ENCODE measurements around the gene STOML1.
"Not testable (repeated sequence)": the region's sequence is repeated elsewhere in the genome, so short reads cannot be mapped to it uniquely, and the experiment has no call there.

The STOML1 gene

DNA sequence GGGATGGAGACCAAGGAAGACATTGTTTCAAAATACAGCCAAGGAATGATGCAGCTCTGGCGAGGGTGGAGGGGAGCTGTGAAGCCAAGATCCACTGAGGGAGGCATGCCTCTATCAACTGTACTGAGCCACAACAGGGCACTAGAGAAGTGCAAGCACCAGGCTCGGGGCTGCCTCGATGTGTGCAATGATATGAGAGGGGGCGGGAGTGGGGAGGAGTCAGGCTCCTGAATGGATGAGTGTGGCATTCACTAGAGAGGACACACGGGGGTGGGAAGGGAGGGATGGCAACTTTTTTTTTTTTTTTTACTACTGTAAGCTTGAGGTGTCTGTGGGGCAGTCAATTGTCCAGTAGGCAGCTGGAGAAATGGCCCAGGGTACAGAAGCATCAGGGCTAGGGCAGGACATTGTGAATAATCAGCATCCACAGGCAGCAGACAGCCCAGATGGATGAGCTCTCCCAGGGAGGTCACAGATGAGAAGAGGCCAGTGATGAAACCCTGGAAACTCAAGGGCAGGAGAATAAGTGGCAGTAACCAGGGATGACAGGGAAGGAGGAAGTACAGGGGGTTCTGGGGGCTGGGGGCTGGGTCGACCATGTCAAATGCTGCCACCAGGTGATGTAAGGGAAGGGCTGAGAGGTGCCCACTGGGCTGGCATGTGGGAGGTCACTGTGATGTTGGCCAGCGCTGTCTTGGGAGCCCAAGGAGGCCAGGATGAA, 5.9 kb downstream of the STOML1 start:
- DNase-seq: no peak

DNA sequence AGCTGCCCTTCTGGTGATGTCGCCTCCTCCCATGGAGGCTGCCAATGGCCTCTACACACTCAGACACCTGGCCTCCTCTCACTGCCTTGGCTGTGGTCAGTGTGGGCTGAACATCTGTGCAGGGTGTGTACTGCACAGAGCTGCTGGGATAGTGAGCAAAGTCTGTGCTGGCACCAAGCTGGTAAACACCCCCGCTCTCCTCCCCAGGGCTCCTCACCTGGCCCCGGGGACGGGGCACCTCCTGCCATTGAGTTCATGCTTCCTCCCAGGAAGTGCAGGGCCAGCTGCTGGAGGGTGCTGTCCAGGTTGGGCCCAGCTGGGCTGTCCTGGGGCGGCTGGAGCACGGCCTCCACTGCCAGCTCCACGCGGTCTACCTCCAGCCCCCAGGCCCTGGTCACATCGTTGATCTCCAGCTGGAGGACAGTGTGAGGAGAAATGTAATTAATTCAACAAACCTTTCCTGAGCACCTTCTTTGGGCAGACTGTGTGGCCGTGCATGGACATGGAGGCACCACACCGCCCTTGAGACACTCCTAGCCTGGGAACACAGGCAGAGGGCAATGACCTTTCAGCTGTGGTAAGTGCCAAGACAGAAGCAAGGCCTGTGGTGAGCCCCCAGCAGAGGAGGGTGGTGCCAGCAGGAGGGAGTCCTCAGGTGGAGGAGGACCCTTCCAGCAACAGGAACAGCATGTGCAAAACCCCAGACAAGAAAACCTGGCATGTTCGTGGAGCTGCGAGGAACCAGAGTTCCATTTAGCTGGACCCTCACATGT, 6.8 kb downstream of the STOML1 start:
- DNase-seq: no peak

DNA sequence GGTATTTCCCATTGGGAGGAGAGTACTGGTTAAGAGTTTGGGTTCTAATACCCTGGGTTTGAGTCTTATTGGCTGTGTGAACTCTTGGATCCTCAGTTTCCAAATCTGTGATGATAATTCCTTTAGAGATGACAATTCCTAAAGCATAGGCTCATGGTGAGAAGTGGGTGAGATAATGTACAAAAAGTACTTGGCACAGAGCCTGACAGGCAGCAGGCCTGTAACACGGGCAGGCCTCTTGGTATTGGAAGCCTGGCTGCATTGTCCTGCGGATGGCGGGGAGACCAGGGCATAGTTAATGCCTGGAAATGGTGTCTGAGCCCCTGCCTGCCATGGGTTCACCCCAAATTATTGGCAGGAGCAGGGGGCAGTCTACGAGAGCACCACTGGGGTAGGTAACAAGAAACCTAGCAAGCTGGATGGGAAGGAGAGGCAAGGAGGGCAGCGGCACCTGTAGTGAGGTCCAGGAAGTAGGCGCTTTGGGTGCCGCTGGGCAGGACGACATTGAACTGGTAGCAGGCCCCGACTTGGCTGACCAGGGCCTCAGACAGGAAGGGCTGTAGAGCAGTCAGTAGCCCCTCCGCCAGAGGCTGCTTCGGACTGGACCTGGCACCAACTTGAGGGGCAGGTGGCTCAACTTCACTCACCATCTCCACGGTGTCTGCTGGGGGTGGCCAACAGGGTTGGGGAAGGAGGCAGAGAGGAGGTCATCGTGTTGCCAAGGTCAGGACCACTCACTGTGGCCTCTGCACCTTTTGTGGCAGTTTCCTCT, 7.7 kb downstream of the STOML1 start:
- no peak for DNase-seq

DNA sequence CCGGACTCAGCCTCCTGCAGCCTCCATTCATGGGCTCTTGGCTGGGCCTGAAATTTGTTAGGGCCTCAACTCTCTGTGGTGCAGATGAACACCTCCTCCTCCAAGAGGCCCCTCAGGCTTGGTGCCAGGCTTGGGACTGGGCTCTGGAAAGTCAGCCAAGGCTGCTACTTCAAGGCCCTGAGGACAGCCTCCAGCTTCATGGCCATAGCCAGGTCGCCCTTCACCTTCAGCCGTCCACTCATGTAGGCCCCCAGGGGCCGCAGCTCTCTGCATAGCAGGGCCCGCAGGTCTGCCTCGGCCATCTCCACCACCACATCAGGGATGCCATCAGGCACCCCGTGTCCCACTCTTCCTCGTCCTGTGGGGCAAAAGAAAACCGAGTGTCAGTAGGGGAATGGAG, 8.3 kb downstream of the STOML1 start:
- no peak for DNase-seq

DNA sequence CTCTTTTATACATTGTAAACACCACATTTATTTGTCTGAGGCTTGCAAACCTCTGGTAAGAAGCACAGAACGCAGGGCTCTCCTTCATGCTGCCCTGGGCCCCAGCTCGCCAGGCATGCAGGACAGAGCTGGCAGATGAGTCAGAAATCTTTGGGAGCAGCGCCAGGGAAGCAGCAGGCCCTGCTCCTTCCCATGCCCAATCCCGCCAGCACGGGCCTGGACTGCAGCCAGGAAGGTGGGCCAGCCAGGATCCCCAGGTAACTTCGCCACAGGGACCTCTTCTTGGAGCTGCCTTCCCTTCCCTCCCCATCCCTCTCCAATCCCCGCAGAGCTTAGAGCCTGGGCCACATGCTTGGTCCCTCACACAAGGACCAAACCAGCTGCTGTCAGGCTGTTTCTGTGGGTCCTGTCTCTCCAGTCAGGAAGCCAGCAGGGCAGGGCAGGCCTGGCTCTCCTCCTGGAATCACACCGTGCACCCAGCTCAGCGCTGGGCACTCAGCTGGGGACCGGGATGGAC, 8.8 kb downstream of the STOML1 start:
- no peak for DNase-seq

DNA sequence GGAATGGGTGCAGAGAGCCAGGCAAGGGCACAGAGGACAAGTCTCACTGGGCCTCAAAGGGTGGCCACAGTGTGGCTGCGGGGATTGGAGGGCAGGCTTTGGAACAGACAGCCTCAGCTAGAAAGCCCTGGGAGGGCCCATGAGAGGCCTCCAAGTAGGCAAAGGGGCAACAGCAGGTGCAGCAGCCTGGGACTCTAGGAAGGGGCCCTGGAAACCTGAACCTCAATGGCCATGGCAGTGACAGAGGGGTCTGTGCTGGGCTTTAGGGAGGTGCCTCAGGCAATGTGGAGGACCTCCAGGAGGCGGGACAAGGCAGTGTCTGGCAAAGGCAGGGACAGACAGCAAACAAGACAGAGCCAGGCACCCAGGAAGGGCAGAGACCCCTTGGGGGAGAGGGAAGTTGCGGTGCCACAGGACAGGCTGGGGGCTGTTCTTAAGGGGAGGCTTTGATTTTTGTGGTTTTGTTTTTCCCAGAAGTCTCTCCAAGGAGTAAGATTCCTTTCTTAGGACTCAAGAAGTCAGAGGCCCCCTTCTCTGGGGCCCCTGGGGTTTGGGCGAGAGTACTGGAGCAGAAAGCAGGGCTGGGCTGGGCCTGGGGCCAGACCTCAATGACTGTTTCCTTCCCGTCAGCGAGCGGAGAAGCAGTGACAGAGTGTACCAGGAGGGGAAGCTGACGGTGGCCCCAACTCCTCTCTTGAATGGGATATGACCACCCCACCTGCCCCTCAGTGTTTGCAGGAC, 9.7 kb downstream of the STOML1 start:
- peak in 1 of 2 donors; percentile 54 for DNase-seq

DNA sequence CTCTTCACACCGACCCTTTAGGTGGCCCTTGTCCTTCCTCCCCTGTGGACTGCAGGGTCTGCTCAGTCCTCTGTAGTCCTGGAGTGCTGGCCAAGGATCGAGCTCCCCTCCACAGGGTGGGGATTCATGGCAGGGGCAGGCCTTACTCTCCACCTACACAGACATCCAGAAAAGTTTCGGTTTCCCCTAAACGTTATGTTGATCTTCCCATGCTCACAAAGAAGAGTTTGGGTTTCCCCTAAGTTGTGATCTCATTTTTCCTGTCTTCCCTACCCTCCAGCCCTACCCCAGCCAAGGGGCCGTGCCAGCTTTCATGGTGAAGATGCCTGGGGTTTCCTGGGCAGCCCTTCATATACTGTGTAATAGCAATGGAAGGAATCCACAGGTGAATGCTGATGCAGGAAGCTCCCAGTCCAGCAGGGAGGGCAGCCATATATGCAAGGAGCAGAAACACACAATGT, 10.3 kb downstream of the STOML1 start:
- no peak for DNase-seq

DNA sequence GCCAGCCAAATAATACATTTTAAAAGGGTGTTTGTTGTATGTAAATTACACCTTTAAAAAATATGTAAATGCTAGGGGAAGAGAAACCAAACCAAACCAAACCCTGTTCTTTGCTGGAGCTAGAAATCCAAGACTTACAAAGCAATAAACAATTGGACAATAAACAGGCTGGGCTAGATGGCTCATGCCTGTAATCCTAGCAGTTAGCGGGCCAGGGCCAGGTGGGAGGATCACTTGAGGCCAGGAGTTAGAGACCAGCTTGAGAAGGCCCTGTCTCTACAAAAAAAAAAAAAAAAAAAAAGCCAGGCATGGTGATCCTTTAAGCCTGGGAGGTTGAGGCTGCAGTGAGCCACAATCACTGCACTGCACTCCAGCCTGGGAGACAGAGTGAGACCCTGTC, 12.5 kb downstream of the STOML1 start:
- peak in 1 of 2 donors; percentile 0 for DNase-seq

DNA sequence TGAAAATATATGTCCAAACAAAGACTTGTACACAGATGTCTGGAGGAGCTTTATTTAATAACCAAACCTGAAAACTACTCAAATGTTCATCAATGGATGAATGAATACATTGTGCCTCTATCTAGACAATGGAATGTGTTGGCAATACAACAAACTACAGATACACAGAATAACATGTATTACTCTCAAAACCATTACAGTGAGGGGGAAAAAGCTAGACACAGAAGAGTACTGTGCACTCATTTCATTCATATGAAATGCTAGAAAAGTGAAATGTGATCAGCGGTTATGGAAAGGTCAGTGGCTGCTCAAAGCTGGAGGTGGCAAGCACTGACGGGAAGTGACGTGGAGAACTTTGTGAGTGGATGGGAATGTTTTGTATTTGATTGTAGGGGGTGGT, 13.2 kb downstream of the STOML1 start:
- DNase-seq: peak in 1 of 2 donors; percentile 6

DNA sequence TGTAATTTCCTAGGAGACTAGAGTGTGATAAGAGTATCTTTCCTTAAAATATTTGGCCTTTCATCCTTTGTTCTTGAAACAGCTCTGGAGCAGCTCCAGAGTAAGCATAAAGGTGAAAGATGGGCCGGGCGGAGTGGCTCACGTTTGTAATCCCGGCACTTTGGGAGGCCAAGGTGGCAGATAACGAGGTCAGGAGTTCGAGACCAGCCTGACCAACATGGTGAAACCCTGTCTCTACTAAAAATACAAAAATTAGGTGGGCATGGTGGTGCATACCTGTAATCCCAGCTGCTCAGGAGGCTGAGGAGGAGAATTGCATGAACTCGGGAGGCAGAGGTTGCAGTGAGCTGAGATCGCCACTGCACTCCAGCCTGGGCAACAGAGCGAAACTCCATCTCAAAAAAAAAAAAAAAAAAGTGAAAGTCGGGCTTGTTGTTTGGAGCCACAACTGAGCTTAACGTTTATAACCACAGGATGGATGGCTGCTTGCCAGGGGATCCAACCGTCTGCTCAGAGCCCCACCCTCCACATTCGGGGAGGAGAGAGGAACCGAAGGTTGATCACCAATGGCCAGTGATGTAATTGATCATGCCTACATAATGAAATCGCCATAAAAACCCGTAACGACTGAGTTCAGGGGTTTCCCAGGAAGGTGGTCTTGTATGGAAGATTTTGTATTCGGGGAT, 16.5 kb downstream of the STOML1 start:
- DNase-seq: not testable (repeated sequence)

DNA sequence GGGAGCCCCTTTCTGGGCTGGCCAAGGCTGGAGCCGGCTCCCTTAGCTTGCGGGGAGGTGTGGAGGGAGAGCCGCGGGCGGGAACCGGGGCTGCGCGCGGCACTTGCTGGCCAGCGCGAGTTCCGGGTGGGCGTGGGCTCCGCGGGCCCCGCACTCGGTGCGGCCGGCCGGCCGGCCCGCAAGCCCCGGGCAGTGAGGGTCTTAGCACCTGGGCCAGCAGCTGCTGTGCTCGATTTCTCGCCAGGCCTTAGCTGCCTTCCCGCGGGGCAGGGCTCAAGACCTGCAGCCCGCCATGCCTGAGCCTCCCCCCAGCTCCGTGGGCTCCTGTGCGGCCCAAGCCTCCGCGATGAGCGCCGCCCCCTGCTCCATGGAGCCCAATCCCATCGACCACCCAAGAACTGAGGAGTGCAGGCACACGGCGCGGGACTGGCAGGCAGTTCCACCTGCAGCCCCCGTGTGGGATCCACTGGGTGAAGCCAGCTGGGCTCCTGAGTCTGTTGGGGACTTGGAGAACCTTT, 18.4 kb downstream of the STOML1 start:
- DNase-seq: not testable (repeated sequence)

DNA sequence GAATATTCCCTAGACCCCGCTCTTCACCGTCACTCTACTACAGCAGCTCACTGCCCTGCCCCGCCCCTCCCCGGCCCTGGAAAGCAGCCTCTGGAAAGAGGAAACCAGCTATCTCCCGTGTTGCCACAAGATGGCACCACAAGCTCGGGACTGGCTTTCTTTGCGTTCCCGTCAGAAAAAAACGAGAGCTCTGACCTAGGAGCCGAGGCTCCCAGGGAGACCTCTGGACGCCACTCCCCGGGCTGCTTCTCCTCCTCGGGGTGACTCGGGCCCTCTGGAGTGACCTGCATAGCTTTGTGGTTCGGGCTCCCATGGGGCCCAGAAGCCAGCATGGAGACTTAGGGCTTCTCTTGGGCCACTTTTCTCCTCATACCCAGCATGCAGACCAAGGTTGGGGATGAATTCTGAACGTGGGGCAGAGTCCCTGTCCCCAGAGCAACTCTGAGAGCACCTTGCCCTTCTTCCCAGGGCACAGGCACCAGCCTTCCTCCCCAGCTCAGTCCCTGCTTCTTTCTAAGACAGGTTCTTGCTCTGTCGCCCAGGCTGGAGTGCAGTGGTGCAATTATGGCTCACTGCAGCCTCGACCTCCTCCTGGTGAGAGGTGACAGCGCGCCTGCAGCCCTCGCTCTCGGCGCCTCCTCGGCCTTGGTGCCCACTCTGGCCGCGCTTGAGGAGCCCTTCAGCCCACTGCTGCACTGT, 19.0 kb downstream of the STOML1 start:
- DNase-seq: peak; percentile 83 to 86

DNA sequence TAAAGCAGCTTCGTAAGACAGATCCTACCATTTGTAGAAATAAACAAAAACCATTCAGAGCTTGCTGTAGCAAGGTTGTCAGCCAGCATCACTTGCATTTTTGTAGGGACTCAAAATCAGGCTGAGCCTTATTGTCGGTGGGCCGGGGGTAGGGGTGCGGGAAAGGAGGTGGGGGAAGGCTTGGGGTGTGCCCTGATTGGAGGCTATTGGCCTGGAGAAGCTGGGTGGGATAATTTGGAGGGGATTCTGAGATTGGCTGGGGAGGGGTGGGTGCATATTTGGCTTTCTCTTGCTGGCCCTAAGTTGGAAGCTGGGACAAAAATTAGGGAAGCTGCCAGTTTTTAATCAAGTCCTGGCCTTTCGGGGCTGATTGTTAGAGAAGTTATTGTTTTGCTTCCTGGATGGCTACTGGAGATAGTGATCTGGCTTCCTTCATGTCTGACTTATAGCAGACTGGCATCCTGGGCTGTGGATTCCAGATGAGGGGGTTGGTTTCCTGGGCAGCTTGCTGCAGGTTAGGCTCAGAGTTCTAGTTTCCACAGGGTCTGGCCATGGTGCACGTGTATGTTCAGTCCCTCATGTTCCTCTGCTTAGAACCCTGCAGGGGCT, 22.8 kb downstream of the STOML1 start:
- no peak for DNase-seq

DNA sequence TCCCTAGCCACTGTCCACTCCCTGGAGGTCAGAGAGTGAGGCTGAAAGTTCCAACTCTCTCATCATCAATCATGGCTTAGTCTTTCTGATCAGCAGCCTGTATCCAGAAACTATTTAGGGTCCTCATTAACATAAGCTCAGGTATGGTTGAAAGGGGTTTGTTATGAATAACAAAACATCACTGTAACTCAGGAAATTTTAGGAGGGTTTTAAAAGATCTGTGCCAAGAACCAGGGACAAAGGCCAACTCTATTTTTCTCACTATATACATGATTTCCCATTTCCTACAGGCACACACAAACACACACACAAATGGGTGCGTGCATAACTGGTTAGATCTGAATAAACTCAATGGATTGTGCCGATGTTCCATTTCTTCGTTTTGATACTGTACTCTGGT, 23.6 kb downstream of the STOML1 start:
- DNase-seq: no peak

DNA sequence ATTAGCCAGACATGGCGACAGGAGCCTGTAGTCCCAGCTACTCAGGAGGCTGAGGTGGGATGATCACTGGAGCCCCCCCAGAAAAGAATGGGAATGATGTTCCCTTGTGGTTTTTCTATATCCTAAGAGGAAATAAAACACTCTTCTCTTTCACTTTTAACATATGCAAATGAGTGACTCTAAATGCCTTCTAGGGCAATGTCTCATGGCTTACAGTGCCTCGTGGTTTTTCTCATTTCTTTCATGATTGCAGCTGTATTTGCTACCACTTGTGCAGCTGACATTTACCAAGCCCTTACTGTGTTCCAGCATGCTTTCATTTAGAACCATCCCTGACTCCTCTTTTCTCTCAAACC, 26.4 kb downstream of the STOML1 start:
- DNase-seq: no peak

DNA sequence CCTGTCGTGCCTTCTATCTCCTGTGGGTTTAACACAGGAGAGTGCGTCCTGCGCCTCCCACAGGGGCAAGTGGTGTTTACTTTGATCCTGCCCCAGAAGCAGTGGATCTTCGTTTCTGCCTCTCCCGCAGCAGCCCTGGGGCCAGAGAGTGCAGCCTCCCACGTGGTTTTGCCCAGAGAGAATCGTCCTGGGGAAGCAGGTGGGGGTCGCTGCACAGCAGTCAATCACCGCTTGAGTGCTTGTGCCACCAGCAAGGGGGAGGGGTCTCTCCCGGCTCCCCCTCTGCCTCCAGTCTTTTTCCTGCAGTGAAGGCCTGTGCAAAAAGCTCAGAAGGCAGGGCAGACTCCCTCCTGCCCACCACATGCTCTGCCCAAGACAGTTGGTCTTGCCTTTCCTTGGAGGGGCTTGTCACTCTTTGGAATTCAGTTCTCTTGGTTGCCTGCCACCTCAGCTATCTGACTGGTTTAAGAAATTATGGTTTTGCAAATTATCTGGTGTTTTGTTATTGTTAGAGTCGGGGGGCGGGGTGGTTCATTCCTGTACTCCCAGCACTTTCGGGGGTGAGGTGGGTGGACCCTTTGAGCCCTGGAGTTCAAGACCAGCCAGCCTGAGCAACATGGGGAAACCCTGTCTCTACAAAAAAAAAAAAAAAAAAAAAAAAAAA, 26.9 kb downstream of the STOML1 start:
- peak; percentile 70 to 73 for DNase-seq

DNA sequence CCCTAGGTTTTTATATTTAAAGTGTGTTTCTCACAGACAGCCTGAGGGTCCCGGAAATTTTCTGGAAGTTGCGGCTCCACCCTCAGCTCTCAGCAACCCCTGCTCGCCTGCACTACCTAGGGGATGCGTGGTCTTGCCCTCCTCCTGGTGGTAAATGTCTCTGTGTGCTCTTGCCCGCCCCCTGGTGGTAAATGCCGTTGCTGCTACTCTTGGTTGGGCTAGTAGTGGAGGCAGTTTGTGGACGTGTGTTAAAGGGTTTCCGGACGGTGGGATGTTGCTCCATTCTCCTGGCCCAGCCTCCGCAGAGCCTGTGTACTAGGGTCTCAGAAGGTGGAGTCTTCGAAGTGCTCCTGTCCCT, 27.4 kb downstream of the STOML1 start:
- peak; percentile 90 to 92 for DNase-seq

DNA sequence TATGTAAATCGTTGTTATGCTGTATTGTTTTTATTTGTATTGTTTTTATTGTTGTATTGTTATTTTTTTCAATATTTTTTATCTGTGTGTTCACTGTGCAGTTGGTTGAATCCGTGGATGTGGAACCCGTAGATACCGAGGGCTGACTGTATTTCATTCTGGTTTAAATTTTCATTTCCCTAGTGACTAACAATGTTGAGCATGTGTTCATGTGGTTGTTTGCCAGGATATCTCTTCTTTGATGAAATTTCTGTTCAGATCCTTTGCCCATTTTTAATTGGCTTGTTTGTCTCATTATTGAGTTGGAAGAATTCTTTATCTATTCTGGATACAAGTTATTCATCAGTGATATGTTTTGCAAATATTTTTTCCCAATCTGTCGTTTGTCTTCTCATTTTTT, 29.7 kb downstream of the STOML1 start:
- DNase-seq: no peak

DNA sequence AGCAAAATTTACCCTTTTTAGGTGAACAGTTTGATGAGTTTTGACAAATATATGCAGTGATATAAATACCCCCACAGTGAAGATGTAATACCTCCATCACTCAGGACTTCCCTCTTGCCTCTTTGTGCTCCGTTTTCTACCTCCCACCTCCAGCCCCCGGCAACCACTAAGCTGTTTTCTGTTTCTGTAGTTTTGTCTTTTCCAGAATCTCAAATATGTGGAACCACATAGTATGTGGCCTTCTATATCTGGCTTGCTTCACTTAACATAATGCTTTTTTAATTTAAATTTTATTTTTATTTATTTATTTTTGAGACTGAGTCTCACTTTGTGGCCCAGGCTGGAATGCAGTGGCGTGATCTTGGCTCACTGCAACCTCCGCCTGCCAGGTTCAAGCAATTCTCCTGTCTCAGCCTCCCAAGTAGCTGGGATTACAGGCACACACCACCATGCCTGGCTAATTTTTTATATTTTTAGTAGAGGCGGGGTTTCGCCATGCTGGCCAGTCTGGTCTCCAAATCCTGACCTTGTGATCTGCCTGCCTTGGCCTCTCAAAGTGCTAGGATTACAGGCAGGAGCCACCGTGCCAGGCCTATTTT, 31.5 kb downstream of the STOML1 start:
- DNase-seq: not testable (repeated sequence)

DNA sequence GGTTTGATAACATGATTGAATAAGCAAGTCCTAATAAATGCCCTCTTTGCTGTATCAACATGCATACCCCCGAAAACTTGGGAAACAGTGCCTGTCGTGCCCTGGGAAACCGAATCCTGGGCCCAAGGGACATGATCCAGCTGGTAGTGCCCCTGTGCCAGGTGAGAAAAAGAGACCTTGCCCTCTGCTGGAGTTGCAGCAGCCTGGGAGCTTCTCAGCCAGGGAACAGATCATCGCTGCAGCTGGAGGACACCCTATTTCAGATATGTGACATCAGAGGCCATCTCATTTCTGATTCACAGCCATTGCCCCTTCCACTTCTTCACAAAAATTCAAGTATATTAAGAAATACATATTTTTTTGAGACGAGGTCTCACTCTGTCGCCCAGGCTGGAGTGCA, 32.3 kb downstream of the STOML1 start:
- DNase-seq: no peak

All from stimulated activated CD4-positive, alpha-beta T cell treated with anti-CD3 and anti-CD28 coated beads, Interleukin-2, amount 100 ng/mL, for 24 hours (primary cell).